ENCODE results near the gene GMPR2. TPM values are rescaled to one million over a fixed set of nuclear protein-coding genes. Genes with fewer than 3 reads are reported as not detected.

GMPR2 gene
- polyA plus RNA-seq, 4 donors = 65.6 to 124 (median 117) TPM

DNA sequence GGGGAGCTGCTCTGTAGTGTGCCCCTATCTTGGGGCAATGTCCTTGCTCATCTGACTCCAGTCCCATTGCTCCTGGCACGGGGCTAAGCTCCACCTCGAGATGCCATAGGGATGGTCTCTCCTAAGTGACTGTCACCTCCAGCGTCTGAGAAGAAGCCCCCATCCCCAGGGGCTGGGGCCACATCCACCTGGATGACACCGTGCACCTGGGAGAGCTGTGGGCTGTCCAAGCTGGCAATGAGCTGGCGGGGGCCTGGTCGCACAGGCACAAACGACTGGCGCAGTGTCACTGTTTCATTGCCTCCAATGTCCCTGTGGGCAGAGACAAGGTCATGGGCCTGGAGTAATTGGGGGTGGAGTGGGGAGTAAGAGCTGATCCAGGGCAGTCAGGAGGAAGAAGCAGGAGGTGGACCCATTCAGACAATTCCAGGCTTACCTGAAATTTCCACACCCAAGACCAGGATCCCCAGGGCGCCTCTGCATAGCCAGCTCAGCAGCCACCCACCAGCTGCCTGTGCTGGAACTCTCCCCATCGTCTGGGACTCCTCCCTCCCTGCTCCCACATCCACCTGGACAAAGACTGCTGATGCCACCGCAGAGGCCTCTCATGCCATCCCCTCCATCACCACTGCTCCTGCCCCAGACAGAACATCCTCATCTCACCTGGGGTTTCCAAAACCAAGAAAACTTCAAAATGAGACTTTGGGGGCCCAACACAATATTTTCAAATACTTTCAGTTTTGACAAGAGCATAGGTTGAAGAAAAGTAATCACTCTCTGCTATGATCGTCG is 16.7 kb downstream of the GMPR2 start:
- no peak for DNase-seq (ENCODE audit: low read depth in 4 of 4, low spot score in 3 of 4)

DNA sequence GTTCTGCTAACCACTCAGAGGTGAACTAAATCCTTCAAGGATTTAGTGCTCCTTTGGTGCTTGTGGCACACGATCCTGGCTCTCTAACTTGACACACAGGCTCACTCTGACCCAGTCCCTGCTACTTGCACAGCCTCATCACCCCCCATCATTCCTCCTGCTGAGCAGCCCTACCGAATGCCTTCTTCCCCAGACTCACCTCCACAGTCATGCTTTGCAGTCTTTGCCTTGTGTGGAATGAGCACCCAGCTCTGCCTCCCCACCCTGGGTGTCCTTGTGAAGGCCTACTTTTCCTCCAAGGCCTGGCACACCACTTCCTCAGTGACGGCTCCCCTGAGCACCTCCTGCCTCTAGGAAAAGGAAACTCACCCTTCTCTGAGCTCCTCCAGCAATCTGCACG is 17.6 kb downstream of the GMPR2 start:
- no peak for DNase-seq (ENCODE audit: low read depth in 4 of 4, low spot score in 3 of 4)

DNA sequence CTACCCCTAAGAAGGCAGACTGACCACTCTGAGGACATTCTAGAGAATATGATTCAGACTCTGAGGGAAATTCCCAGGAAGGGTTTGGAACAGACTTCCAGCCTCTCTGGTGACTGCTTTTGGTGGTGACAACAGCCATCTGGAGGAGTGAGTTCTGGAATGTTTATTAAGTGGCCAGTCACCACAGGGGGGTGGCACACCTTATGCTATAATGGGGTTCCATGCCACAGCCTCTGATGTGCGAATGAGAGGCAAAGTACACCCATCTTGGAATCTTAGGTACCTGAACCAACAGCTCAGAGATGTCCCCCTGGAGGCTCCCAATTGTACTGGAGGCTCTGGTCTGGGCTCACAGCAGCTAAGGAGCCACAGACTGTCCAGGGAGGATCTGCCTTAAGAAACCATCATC is 19.2 kb downstream of the GMPR2 start:
- DNase-seq (ENCODE audit: low read depth in 4 of 4, low spot score in 3 of 4) = no peak

DNA sequence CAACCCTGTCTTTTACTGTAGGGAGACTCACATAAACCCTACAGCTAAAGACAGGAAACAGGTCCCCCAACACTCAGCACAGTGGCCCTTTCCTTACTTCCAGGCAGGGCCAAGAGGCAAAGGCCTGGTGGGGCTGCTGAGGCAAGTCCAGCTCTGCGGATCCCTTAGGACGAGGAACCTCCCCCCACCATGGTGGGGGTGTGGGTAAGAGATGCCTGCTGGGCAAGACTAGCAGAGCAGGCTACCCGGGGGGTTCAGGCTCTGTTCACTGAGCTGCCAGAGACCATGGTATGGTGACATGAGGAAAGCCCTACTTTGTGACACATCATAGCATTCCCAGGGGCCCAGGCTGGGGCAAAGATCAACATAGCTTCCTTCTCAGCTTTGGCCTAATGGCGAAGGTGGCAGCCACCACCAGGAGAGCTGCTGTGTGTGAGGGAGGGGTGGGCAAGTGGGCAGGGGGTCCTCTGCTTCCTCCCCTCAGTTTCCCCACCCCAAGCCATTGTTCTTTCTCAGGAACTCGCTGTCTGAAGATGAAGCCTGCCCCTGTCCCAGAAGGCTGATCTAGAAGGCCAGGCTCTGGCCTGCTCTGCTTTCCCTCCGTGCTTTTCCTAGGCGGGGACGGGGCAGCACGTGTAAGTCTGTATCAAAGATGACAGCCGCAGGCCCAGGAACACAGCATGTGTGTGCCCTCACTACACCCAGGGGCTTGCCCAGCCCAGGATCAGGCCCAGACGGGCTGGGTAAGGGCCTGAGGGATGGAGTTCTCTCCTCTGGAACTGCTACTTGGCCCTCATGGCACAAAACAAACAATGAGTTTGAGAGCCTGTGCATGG is 19.8 kb downstream of the GMPR2 start:
- no peak for DNase-seq (ENCODE audit: low read depth in 4 of 4, low spot score in 3 of 4)

DNA sequence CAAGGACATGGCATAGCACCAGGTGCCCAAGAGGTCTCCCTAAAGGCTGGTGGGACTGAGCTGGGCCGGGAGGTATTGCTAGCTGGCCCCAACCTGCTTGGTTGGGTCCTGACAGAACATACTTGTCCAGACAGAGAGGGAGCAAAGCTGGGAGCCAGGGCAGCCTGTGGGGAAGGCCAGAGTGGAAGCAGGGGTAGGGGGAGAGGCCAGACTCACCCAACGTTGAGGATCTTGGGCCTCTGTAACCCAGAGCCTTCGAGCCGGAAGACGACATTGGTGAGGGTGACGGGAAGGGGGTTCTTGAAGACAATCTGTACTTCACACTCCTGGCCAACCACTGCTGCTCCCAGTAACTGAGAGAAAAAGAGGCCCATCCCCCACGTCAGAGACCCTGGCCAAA is 21.2 kb downstream of the GMPR2 start:
- no peak for DNase-seq (ENCODE audit: low read depth in 4 of 4, low spot score in 3 of 4)

DNA sequence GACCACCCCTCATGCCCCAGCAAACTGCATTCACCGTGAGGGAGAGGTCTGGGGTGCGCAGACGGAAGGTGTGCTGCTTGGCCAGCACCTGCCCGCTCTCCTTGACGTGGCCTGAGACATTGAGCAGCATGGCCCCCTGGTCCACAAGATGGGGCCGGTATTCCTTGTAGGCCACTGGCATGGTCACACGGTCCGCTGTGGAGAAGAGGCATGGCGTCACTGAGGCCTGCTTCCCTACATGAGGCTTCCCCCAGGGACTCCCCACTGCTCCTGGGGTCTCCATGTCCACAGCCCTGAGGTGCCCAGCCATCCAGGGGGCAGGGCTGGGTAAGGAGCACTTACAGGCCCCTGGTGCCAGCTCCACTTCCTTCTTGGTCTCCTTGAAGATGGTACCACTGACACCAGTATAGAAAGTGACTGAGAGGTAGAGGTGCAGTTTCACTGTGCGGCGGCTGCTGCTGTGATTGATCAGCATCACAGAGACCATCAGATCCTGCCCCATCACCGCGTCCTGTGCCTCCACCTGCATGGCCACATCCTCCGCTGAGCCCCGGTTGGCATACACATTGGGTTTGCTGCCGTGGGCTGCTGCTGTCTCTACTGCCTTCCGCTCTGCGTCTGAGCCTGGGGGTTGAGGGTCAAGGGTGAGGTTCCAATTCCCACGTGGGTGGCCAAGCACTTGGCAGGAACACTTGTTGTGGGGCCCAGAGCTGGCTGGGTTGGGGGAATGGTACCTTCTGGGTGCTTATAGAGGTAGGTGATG is 22.1 kb downstream of the GMPR2 start:
- no peak for DNase-seq (ENCODE audit: low read depth in 4 of 4, low spot score in 3 of 4)

DNA sequence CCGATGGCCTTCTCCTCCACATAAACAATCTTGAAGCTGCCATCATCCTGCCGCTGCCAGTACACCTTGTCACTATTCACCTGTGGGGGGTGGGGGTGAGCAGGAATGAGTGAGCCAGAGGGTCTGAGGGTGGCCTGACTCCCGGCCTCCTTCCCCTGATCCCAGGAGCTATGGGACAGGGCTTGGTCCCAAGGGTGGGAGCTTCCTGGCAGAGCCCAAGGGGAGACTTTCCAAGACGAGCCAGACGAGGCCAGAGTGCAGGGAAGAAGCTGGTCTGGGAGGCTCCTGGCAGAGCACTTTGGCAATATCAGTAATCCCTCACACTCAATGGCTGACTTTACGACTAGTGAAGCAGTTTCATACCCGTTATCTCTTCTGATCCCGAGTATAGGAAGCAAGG is 22.7 kb downstream of the GMPR2 start:
- no peak for DNase-seq (ENCODE audit: low read depth in 4 of 4, low spot score in 3 of 4)

DNA sequence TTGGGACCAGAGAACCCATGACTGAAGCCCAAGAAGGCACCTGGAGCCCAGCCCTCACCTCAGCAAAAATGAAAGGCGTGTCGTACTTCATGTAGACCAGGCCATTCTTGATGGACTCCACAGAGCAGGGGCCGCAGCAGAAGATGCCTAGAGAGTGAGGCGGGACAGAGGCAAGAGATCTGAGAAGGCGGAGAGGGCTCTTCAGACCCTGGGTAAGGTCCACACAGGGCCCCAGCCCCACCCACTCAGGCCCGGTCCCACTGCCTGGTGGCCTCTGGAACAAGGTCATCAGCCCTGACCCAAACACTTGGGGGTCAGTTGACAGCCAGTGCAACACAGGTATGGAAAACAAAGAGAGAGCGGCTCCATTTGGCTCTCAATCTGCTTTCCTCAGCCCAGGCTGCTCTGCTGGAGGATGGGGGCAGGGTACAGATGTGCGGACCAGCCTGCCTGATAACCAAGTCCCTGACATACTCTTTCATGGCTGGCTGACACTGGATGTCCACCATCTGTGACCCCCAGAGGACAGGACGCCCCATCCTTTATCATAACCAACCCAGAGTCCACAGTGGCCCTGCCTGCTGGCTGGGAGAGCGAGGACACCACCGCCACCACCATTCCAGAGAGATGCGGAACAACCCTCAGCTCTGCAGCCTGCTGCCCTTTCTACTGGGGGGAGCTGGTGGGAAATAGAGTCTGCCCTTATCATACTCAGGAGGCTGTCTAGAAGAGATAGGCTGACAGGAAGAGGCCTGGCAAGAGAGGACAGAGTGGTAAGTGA is 23.4 kb downstream of the GMPR2 start:
- DNase-seq (ENCODE audit: low read depth in 4 of 4, low spot score in 3 of 4) = no peak

DNA sequence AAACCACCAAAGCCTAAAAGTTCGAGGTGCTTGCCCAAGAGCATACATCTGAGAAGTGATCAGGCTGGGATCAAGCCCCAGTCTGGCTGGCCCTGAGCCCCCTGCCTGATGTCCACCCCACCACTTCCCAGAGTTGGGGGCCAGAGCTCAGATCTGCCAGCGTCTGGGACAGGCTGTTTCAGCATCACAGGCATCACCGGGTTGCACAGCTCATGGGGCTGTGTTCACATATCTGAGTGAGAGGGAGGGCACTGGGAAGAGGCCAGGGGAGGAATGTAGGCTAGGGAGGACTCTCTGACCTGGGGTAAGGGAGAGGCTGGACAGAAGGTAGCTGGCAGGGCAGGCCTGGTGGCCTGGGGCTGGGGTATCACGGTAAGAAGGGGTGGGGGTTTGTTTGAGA is 24.2 kb downstream of the GMPR2 start:
- no peak for DNase-seq (ENCODE audit: low read depth in 4 of 4, low spot score in 3 of 4)

DNA sequence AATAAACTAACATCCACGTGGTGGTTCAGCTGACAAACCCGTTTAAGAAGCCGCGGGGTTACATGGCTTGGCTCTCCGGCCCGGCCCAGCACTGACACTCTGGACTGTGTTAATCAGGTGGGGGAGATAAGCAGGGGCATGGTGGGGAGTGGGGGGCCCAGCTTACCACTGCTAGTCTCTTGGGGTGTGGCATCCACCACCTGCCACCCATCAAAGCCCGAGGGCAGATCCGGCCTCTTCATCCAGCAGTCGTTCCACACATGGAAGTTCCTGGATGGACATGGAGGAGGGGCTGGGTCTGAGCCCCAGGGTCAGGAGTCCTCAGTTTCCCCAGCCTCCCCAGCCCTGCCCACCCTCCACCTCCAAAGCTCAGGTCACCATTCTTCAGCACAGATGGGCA is 25.4 kb downstream of the GMPR2 start:
- no peak for DNase-seq (ENCODE audit: low read depth in 4 of 4, low spot score in 3 of 4)

DNA sequence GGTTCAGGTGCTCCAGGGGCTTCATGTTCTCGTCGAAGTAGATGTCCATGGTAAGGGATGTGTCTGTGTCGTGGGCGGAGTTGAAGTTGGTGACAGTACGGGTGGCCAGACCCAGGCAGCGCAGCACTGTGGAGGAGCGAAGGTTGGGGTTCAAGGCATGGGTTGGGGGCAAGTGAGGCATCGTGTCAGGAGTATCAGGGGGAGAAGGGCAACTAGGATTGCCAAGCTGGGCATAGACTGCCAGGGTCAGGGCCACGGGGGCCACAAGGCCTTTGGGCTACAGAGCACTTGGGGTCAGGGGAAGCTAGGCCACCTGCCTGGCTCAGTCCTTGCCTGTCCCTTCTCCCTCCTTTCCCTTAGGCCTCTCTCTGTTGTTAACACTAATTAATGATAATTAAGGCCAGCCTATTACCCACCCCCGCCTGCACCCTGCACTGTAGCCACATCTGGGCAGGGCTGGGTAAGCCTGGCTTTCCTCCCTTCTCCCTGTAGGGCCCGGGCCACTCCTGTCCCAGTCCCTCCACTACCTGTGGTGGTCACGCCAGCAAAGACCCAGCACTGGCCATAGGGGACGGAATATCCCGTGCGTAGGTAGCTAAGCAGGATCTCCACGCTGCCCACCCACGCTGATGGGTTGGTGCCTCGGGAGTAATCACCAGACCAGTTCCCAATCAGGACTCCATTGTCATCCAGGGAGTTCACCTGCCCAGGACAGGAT is 26.0 kb downstream of the GMPR2 start:
- DNase-seq (ENCODE audit: low read depth in 4 of 4, low spot score in 3 of 4) = no peak

DNA sequence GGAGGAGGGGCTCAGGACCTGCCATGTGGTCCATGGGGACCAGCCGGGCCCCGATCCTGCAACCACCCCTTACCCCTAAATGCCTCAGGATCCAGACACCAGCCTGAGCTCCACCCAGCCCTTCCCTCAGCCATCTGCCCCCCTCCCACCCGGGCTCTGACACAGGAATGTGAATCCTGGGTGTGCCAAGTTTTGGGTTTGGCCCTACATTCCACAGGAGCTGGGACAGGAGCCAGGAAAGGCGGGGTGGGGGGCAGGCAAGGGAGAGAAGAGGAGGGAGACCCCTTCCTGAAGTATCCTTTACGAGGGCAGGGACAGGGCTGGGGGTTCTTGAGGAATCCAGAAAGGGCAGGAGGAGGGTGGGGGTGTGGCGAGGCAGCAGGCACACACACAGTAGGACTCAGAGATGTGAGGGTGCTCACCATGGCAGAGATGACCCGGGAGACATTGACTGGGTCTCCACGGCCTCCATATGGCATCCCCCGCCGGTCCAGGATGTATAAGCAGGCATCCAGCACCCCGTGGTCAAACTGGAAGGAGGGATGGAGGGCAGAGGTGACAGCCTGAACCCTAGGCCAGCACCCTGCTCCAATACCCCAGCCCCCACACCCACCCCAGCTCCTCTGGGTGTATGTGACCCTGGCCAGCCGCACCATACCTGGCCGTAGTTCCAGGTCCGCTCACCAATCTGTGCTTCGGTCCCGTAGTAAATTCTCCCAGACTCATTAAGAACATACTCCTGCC is 26.7 kb downstream of the GMPR2 start:
- DNase-seq (ENCODE audit: low read depth in 4 of 4, low spot score in 3 of 4) = no peak

DNA sequence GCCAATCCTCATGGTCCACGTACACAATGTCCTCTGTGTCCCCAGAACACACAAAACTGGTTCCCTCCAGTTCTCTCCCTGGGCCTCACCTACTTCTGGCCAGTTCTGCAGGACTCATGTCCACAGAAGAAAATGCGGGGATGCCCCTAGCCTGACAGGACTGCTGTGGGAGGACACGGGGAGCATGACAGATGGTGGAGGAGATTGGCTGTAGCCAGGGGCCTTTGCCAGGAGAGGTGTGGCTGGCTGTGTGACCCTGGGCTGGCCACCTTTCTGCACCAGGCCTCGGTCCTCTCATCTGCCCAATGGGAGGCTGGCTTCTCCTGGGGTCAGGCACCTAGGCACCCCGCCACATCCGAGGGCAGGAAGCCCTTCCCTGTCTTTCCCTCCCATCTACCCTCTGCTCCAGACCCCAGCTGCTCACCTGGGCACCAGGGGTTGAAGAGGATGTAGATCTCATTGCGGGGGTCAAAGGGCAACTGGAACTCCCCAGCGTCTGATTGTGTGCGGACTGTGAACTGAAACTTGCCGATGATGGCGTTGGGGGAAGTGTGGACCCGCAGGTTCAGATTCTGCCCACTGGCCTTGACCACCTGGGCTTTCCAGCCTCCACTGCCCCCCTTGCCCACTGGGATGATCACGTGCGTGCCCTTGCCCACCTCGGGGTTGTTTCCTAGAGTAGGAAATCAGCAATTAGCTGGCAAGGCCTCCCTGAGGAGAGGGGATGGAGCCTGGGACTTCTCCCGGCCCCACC is 27.5 kb downstream of the GMPR2 start:
- DNase-seq (ENCODE audit: low read depth in 4 of 4, low spot score in 3 of 4) = no peak

DNA sequence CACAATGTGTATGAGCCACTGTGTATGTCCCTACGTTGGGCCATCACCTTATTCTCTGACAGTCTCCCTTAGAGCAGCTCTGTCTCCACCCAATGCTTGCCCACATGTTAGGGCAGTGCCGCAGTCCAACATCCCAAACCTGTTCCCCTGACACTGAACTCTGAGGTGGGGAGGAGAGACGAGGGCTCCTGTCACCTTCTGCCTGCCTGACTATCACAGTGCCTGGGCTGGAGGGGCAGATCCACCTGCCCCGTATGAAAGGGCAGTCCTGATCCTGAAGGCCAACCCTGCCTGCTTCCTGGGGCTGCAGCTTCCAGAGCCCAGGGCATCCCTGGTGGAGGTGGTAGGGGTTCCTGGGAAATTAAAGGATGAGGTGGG is 28.0 kb downstream of the GMPR2 start:
- DNase-seq (ENCODE audit: low read depth in 4 of 4, low spot score in 3 of 4) = no peak

DNA sequence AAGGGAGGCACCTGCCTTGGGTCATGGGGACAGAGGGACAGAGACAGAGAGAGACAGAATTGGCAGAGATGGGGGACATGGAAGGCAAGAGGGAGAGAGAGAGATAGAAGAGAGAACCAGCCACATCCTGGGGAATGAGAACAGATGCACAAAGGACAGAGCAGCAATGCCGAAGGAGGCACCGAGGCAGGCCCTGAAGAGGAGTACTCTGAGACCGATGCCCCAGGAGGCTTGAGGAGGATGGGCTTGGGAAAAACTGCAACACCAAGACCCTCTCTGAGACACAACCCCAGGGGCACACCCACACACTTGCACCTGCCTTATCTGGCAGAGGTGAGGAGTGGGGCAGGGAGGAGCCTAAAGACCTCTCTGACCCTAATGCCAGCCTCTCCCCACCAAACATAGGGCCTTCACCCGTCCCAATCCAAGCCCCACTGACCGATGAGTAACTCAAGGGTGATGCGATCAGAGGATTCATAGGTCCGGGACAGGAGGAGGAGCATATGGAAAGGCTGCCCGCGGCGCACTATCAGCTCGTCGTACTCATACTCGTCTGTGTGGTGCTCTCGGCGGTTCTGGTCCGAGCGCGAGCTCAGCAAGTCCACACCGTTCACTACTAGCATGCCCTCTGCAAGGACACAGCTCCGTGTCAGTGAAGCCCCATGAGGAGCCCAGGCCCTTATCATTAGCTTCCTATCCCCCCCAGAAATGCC is 28.7 kb downstream of the GMPR2 start:
- no peak for DNase-seq (ENCODE audit: low read depth in 4 of 4, low spot score in 3 of 4)

DNA sequence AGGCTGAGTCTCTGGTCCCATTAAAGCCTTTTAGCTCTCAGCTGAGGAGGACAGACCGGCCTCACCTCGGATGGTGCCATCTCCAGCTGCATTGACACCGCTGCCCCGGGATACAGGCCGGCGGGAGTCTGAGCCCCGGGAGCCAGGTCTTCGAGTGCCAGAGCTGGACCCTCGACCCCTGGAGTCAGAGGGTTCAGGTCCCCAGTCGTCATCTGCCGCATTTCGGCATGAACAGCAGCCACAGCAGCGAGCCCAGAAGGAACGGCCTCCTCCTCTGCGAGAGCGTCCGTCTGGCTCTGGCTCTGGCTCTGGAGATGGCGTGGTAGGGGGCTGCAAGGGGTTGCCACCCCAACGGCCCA is 29.2 kb downstream of the GMPR2 start:
- DNase-seq (ENCODE audit: low read depth in 4 of 4, low spot score in 3 of 4) = no peak

DNA sequence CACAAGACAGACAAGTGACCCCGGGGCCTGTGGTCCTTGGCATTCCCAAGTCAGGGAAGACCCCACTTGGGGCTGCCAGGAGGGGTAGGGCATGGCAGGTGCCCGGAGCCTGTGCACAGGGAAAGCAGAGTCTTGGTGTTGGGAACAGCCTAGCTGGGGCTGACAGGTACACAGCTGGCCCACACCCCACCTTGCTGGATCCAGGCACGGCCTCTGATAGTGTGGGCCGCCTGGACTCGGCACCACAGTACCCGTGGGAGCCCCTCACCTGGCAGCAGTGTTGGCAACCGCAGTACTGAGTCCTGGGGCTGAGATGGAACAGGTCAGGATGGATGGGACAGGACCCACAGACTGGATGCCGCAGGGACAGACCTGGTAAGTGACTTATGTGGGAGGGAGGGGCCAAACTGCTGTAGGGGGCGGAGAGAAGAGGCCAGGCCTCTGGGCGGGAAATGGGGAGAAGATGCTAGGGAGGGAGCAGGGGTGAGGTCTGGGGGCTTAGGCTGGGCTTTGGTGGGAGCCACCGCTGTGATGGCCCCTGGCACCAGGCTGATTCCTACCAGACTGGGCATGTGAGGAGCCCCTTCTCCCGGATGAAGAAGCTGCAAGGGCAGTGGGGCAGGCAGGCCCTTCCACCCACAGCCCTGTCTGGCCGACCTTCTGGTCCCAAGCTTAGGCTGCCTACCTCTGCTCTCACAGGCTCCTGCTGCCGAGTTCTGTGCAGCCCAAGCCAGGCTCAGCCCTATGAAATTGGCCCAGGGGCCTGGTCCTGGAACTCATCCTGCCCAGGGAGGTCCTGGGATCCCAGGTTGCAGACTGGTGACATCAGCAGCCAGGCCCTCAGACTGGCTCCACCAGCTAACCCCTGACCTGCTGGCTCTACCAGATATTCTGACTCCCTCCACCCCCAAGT is 30.3 kb downstream of the GMPR2 start, which contains the start of gene TGM1:
Gene TGM1 (minus strand): TSS at position 357 of the 913 bp plus-strand sequence. CDS start 825 bp downstream, outside the sequence.
- no peak for DNase-seq (ENCODE audit: low read depth in 4 of 4, low spot score in 3 of 4)

All from left renal pelvis (tissue), 4 donors.